Body of pancreas (tissue), 4 donors: ENCODE measurements around the gene EGFL7. TPM values are rescaled to one million over a fixed set of nuclear protein-coding genes. Genes with fewer than 3 reads are reported as not detected.

Source experiments
- ATAC-seq: fragments of 150-250 bp; one replicate; pipeline ENCODE4 v1.9.1; 2016
- DNase-seq, 4 donors: peaks; one replicate each; pipeline ENCODE4 v3.0.0-alpha.2; 2019
- H3K27ac ChIP-seq, 4 donors: fragments of 200-600 bp; sonication (generic); 1 replicate in 3 of 4; 2 replicates in 1 of 4; pipeline versions ENCODE4 v1.5.1 to v1.6.1; 2016 to 2019; ENCODE audit warnings: mild to moderate bottlenecking in 1 of 4, mixed read lengths in 1 of 4, moderate library complexity in 1 of 4
- H3K27me3 ChIP-seq, 2 donors: fragments of 200-600 bp; sonication (generic); one replicate each; pipeline ENCODE4 v1.6.0; 2016; ENCODE audit warnings: mild to moderate bottlenecking in 1 of 2
- H3K36me3 ChIP-seq, 2 donors: fragments of 200-600 bp; sonication (generic); replicated peaks in 1 of 2; 2 replicates each; pipeline ENCODE4 v1.5.1; 2016; ENCODE audit warnings: low read depth in 2 of 2; ENCODE audit not compliant: insufficient read depth in 1 of 2
- H3K4me1 ChIP-seq: fragments of 200-600 bp; sonication (generic); one replicate; pipeline ENCODE4 v1.6.0; 2016
- H3K4me3 ChIP-seq, 2 donors: fragments of 200-600 bp; sonication (generic); 1 replicate in 1 of 2; 2 replicates in 1 of 2; pipeline ENCODE4 v1.5.1; 2016 to 2019
- H3K9me3 ChIP-seq, 3 donors: fragments of 200-600 bp; sonication (generic); 1 replicate in 2 of 3; 2 replicates in 1 of 3; pipeline ENCODE4 v1.5.1; 2016
- POLR2A ChIP-seq, 3 donors: fragments of 450-650 bp; IDR thresholded peaks; one replicate each; pipeline ENCODE4 v1.6.1; 2016; ENCODE audit warnings: antibody characterized with exemption in 3 of 3, mild to moderate bottlenecking in 2 of 3
- WGBS, 2 donors: methylation state at CpG; one replicate each; pipeline ENCODE4 v1.1.5; 2017; 5-methylcytosine and 5-hydroxymethylcytosine counted together
- intact Hi-C: fragments of 100-400 bp; cut with DNase I; formaldehyde crosslinking; loops from one replicate; pipeline ENCODE4 v1.15.1; 2023
- total RNA-seq, 2 donors: library from RNA; depleted of rRNA; stranded (reverse); fragments of >200 nt; gene quantifications; one replicate each; pipeline ENCODE4 v1.1.0, GENCODE V29; 2016
- TF ChIP-seq, protein P1 (sequence below), 7 experiments: fragments of 450-650 bp in 4 of 7; fragments of 200-600 bp in 3 of 7; sonication (generic) in 3 of 7; IDR thresholded peaks; one replicate each; pipeline ENCODE4 v1.5.1; 2016 to 2019; ENCODE audit warnings: antibody characterized with exemption in 7 of 7

EGFL7 gene
- total RNA-seq, 2 donors from 2014 or later = 14.8 to 47.0 TPM

GRCh38 chr9:136644593-136645351, 17.9 kb upstream of the EGFL7 start:
- WGBS, 2 donors = 21 to 67% methylated on average over 1 to 30 of the region's 30 CpGs
- intact Hi-C loops = no loop called here
- Histone ChIP-seq H3K36me3 (no peaks in the 10 kb centered on the region), H3K9me3 (no peaks in the 10 kb centered on the region), H3K4me3 (no peak overlapping the region), H3K27ac (peak overlapping the region in 2 of 4 donors; percentile 64 to 72), H3K27me3 (no peaks in the 10 kb centered on the region), H3K4me1 (peaks cover 14% of the 10 kb centered on the region)
- peak in 2 of 3 donors; percentile 28 to 55 for TF ChIP-seq POLR2A (IDR thresholded peaks at IDR 0.05)
- TF ChIP-seq, protein P1, sequence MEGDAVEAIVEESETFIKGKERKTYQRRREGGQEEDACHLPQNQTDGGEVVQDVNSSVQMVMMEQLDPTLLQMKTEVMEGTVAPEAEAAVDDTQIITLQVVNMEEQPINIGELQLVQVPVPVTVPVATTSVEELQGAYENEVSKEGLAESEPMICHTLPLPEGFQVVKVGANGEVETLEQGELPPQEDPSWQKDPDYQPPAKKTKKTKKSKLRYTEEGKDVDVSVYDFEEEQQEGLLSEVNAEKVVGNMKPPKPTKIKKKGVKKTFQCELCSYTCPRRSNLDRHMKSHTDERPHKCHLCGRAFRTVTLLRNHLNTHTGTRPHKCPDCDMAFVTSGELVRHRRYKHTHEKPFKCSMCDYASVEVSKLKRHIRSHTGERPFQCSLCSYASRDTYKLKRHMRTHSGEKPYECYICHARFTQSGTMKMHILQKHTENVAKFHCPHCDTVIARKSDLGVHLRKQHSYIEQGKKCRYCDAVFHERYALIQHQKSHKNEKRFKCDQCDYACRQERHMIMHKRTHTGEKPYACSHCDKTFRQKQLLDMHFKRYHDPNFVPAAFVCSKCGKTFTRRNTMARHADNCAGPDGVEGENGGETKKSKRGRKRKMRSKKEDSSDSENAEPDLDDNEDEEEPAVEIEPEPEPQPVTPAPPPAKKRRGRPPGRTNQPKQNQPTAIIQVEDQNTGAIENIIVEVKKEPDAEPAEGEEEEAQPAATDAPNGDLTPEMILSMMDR (IDR thresholded peaks at IDR 0.05) = peak; percentile 80 to 94 (median 89)
- DNase-seq (peak in 2 of 4 donors; percentile 41 to 75), ATAC-seq (peak; percentile 84)

DNA sequence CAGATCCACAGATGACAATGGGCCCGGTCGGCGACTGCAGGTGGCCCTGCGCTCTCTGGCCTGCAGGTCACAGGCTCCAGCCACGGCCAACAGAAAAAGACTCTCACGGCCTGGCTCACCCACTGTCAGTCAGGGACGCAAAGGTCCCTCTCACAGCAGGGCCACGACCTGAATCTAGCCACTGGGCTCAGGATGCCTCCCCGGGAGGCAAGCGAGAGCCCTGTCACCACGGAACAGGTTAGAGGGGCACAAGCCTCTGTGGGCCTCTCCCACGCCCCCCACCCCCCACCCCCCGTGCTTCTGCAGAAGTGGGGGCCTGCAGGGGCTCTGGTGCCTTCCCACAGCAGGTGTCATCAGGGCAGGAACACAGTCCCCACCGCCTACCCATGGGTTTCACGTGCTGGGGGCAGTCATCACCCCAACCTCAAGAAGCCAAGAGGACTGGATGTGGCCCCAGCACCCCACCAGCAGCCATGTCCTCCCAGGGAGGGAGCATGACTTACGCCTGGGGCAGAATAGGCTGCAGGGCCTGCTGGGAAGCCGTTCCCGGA, 17.3 kb upstream of the EGFL7 start:
- H3K9me3 ChIP-seq = no peaks in the 10 kb centered on the region
- no peak overlapping the region for H3K4me3 ChIP-seq
- H3K27me3 ChIP-seq = no peaks in the 10 kb centered on the region
- intact Hi-C loops = no loop called here
- DNase-seq = no peak
- WGBS, 2 donors = 67 to 73% methylated on average over 2 to 16 of the region's 18 CpGs
- TF ChIP-seq, protein P1 (IDR thresholded peaks at IDR 0.05) = no peak
- no peak for TF ChIP-seq POLR2A (IDR thresholded peaks at IDR 0.05)
- no peak for ATAC-seq
- peak overlapping the region in 2 of 4 donors; percentile 64 to 72 for H3K27ac ChIP-seq
- H3K4me1 ChIP-seq = peaks cover 14% of the 10 kb centered on the region
- no peaks in the 10 kb centered on the region for H3K36me3 ChIP-seq

DNA sequence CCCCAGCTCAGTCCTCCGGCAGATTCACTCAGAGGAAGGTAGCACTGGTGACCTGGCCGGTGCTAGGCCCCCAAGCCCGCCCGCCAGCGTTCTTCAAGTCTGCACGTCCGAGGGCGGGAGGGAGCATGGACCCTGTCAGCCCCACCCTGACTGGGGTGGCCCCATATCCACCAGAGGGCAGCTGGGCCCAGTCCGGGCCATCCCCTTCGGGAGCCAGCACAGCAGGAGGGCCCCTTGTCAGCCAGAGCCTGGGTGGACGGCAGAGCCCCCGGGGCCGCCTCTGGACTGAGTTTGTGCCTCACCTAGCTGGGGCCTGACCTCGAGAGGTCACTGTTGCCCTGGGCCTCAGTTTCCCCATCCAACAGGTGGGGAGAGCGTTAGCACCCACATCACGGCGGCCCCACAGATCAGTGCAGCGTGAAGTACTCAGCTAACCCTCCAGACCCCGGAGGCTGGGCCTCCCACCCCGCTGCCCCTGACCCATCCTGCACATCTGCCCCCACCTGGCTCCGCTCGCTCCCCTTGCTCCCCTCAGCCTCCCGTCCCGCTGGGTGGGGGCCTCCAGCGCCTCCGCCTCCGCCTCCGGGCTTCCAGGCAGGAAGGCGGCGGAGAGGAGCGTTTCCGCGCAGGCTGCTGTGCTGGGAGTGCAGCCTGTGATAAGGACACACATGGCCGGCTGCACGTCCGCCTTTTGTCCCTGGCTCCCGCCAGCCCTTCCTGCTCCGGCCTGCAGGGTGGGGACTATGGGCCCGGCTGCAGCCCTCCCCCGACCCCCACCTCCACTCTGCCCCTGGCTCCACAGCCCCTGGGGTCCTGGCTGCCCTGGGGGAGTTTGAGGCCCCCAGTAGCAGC, 16.6 kb upstream of the EGFL7 start:
- no peak overlapping the region for H3K4me3 ChIP-seq
- TF ChIP-seq, protein P1 (IDR thresholded peaks at IDR 0.05) = no peak
- TF ChIP-seq POLR2A (IDR thresholded peaks at IDR 0.05) = peak in 1 of 3 donors; percentile 5
- peaks cover 14% of the 10 kb centered on the region for H3K4me1 ChIP-seq
- H3K27ac ChIP-seq = peak overlapping the region in 2 of 4 donors; percentile 41 to 72
- H3K9me3 ChIP-seq = no peaks in the 10 kb centered on the region
- peak; percentile 30 for ATAC-seq
- no peaks in the 10 kb centered on the region for H3K27me3 ChIP-seq
- no peaks in the 10 kb centered on the region for H3K36me3 ChIP-seq
- WGBS, 2 donors = 38 to 49% methylated on average over 4 to 30 of the region's 40 CpGs
- intact Hi-C loops = no loop called here
- DNase-seq = peak in 1 of 4 donors; percentile 42

DNA sequence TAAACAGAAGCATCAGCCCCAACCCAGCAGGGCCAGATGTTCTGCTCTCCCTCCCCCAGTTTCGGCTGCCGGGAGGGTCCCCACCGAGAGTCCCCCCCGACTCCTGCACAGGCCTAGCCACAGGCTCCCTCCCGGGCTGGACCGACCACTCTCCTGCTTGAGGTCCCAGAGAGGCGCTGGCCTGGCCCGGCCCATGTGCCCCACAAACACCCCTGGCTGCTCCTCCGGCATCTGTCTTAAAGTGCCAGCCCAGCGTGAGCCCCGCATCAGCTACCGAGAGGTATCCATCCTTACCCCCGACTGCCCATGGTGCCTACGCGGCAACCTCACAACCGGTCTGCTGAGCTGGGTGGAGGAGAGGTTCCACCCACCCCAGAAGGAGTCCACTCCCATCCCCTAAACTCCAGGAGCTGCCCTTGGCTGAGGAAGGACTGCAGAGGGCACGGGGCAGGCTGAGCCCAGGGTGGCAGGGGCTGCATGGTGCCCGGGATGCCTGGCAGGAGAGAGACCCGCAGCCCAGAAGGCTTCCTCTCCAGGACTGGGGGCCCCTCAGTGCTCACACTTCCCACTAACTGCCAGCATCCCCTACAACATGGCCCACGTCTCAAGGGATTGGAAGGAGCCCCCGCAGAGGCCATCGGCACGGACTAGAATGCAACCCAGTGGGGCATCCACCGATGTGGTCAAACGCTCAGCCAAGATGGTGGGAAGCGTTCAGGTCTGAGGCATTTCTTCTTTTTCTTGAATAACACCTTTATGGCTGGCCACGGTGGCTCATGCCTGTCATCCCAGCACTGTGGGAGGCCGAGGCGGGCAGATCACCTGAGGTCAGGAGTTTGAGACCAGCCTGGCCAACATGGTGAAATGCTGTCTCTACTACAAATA, 15.6 kb upstream of the EGFL7 start:
- ATAC-seq = no peak
- Histone ChIP-seq H3K4me1 (peaks cover 14% of the 10 kb centered on the region), H3K9me3 (no peaks in the 10 kb centered on the region), H3K36me3 (no peaks in the 10 kb centered on the region), H3K27ac (peak overlapping the region in 2 of 4 donors; percentile 31 to 41), H3K27me3 (no peaks in the 10 kb centered on the region), H3K4me3 (no peak overlapping the region)
- 75 to 85% methylated on average over 6 to 29 of the region's 29 CpGs for WGBS, 2 donors
- intact Hi-C loops = no loop called here
- no peak for TF ChIP-seq POLR2A (IDR thresholded peaks at IDR 0.05)
- TF ChIP-seq, protein P1 (IDR thresholded peaks at IDR 0.05) = no peak
- no peak for DNase-seq
